WTC11 (cell line): Measurements from ENCODE around the gene FRS3. TPM values are rescaled to one million over a fixed set of nuclear protein-coding genes. Genes with fewer than 3 reads are reported as not detected.

ENCODE experiments used
- ATAC-seq: fragments of 200-7000 bp; cut with Tn5 transposase; 2 replicates; pipeline ENCODE4 v1.10.0; 2021; ENCODE audit warnings: mild to moderate bottlenecking, moderate library complexity
- CTCF ChIA-PET: fragments of 300-600 bp; sonication (Branson Sonifier 250); formaldehyde crosslinking; loops from one replicate; lab custom pipeline; 2021; ENCODE audit warnings: antibody characterized with exemption; lab: Charles Lee
- POLR2A ChIA-PET: fragments of 350-600 bp; sonication (Branson Sonifier 250); formaldehyde crosslinking; loops from one replicate; lab custom pipeline; 2021; ENCODE audit warnings: antibody characterized with exemption; lab: Charles Lee
- DNase-seq: peaks from one replicate; pipeline ENCODE4 v3.0.0; 2021; ENCODE audit warnings: low spot score
- H3K27ac Mint-ChIP-seq: 2 replicates; pipeline ENCODE4 v1.8.0; 2021; ENCODE audit warnings: mixed read lengths
- H3K27me3 Mint-ChIP-seq: 2 replicates; pipeline ENCODE4 v1.8.0; 2021; ENCODE audit warnings: low read depth, mild to moderate bottlenecking, moderate library complexity, mixed read lengths
- H3K36me3 Mint-ChIP-seq: 2 replicates; pipeline ENCODE4 v1.8.0; 2021; ENCODE audit warnings: mixed read lengths
- H3K4me1 Mint-ChIP-seq: 2 replicates; pipeline ENCODE4 v1.8.0; 2022; ENCODE audit warnings: mixed read lengths
- H3K4me3 Mint-ChIP-seq: 2 replicates; pipeline ENCODE4 v1.8.0; 2021; ENCODE audit warnings: mild to moderate bottlenecking, moderate library complexity, mixed read lengths
- H3K9me3 Mint-ChIP-seq: 2 replicates; pipeline ENCODE4 v1.8.0; 2021; ENCODE audit warnings: mixed read lengths
- AR ChIP-seq: fragments of 250-450 bp; sonication (Bioruptor Pico); IDR thresholded peaks from 2 replicates; pipeline ENCODE4 v1.9.0; 2021; ENCODE audit warnings: mild to moderate bottlenecking
- E2F1 ChIP-seq: sonication (generic); formaldehyde crosslinking; IDR thresholded peaks from 2 replicates; pipeline ENCODE4 v1.8.0; 2022; ENCODE audit warnings: mild to moderate bottlenecking, missing genetic modification reagents
- EMX1 ChIP-seq: fragments of 250-450 bp; sonication (Bioruptor Pico); IDR thresholded peaks from 2 replicates; pipeline ENCODE4 v1.8.0; 2021; ENCODE audit warnings: mild to moderate bottlenecking
- ETV6 ChIP-seq: sonication (generic); formaldehyde crosslinking; IDR thresholded peaks from 2 replicates; pipeline ENCODE4 v1.8.1; 2022; ENCODE audit warnings: mild to moderate bottlenecking, missing genetic modification reagents
- FOXK1 ChIP-seq: sonication (generic); formaldehyde crosslinking; IDR thresholded peaks from 2 replicates; pipeline ENCODE4 v1.8.0; 2022; ENCODE audit warnings: mild to moderate bottlenecking, moderate library complexity, missing genetic modification reagents
- HMGA2 ChIP-seq: fragments of 250-450 bp; sonication (Bioruptor Pico); IDR thresholded peaks from 2 replicates; pipeline ENCODE4 v1.4.0; 2021; ENCODE audit warnings: mild to moderate bottlenecking, moderate library complexity
- MYBL2 ChIP-seq: sonication (generic); formaldehyde crosslinking; IDR thresholded peaks from 2 replicates; pipeline ENCODE4 v1.8.1; 2023; ENCODE audit warnings: mild to moderate bottlenecking, moderate library complexity, missing genetic modification reagents
- NFATC4 ChIP-seq: fragments of 250-450 bp; sonication (Bioruptor Pico); IDR thresholded peaks from 2 replicates; pipeline ENCODE4 v1.9.0; 2021; ENCODE audit warnings: mild to moderate bottlenecking
- NFE2L1 ChIP-seq: sonication (generic); formaldehyde crosslinking; IDR thresholded peaks from 2 replicates; pipeline ENCODE4 v1.8.1; 2023; ENCODE audit warnings: missing genetic modification reagents
- OVOL2 ChIP-seq: fragments of 250-450 bp; sonication (Bioruptor Pico); IDR thresholded peaks from 2 replicates; pipeline ENCODE4 v1.9.0; 2021; ENCODE audit warnings: mild to moderate bottlenecking, borderline replicate concordance
- RORB ChIP-seq: fragments of 250-450 bp; sonication (Bioruptor Pico); IDR thresholded peaks from 2 replicates; pipeline ENCODE4 v1.9.0; 2021; ENCODE audit warnings: mild to moderate bottlenecking
- SMAD4 ChIP-seq: sonication (generic); formaldehyde crosslinking; IDR thresholded peaks from 2 replicates; pipeline ENCODE4 v1.8.0; 2022; ENCODE audit warnings: mild to moderate bottlenecking, missing genetic modification reagents
- SP1 ChIP-seq: sonication (generic); formaldehyde crosslinking; conservative IDR thresholded peaks from 2 replicates; pipeline ENCODE4 v1.8.1; 2022; ENCODE audit warnings: missing genetic modification reagents
- TP53 ChIP-seq: sonication (generic); formaldehyde crosslinking; IDR thresholded peaks from 2 replicates; pipeline ENCODE4 v1.8.1; 2023; ENCODE audit warnings: mild to moderate bottlenecking, missing genetic modification reagents
- ZNF512 ChIP-seq: sonication (generic); formaldehyde crosslinking; IDR thresholded peaks from 2 replicates; pipeline ENCODE4 v1.8.1; 2022; ENCODE audit warnings: missing genetic modification reagents, borderline replicate concordance
- ZNF532 ChIP-seq: fragments of 250-450 bp; sonication (Bioruptor Pico); IDR thresholded peaks from 2 replicates; pipeline ENCODE4 v1.9.0; 2021; ENCODE audit warnings: mild to moderate bottlenecking, borderline replicate concordance
- total RNA-seq: library from RNA; stranded (reverse); gene quantifications from 3 replicates; pipeline ENCODE4 v1.2.3, GENCODE V29; 2021
- TF ChIP-seq, protein P1 (sequence below): sonication (generic); formaldehyde crosslinking; IDR thresholded peaks from 2 replicates; pipeline ENCODE4 v1.8.0; 2022; ENCODE audit warnings: missing genetic modification reagents
- TF ChIP-seq, protein P2 (sequence below): sonication (generic); formaldehyde crosslinking; IDR thresholded peaks from 2 replicates; pipeline ENCODE4 v1.8.1; 2023; ENCODE audit warnings: mild to moderate bottlenecking, missing genetic modification reagents
- TF ChIP-seq, protein P3 (sequence below): sonication (generic); formaldehyde crosslinking; IDR thresholded peaks from 2 replicates; pipeline ENCODE4 v1.8.1; 2023; ENCODE audit warnings: mild to moderate bottlenecking, missing genetic modification reagents, moderate library complexity

Gene FRS3
- total RNA-seq, 1 experiment from 2014 or later = 7.8 TPM

- Mint-ChIP-seq H3K4me1 (no peaks in the 10 kb centered on the region), H3K9me3 (no peaks in the 10 kb centered on the region)
- TF ChIP-seq E2F1 (CRISPR knock-in tag) (no peak), ZNF512 (CRISPR knock-in tag) (no peak), AR (CRISPR knock-in tag) (no peak), FOXK1 (CRISPR knock-in tag) (no peak), TP53 (no peak), NFE2L1 (no peak), OVOL2 (CRISPR knock-in tag) (no peak), RORB (CRISPR knock-in tag) (no peak), SMAD4 (no peak)
- TF ChIP-seq, protein P1, sequence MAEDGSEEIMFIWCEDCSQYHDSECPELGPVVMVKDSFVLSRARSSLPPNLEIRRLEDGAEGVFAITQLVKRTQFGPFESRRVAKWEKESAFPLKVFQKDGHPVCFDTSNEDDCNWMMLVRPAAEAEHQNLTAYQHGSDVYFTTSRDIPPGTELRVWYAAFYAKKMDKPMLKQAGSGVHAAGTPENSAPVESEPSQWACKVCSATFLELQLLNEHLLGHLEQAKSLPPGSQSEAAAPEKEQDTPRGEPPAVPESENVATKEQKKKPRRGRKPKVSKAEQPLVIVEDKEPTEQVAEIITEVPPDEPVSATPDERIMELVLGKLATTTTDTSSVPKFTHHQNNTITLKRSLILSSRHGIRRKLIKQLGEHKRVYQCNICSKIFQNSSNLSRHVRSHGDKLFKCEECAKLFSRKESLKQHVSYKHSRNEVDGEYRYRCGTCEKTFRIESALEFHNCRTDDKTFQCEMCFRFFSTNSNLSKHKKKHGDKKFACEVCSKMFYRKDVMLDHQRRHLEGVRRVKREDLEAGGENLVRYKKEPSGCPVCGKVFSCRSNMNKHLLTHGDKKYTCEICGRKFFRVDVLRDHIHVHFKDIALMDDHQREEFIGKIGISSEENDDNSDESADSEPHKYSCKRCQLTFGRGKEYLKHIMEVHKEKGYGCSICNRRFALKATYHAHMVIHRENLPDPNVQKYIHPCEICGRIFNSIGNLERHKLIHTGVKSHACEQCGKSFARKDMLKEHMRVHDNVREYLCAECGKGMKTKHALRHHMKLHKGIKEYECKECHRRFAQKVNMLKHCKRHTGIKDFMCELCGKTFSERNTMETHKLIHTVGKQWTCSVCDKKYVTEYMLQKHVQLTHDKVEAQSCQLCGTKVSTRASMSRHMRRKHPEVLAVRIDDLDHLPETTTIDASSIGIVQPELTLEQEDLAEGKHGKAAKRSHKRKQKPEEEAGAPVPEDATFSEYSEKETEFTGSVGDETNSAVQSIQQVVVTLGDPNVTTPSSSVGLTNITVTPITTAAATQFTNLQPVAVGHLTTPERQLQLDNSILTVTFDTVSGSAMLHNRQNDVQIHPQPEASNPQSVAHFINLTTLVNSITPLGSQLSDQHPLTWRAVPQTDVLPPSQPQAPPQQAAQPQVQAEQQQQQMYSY (CRISPR knock-in tag) = no peak
- TF ChIP-seq, protein P2, sequence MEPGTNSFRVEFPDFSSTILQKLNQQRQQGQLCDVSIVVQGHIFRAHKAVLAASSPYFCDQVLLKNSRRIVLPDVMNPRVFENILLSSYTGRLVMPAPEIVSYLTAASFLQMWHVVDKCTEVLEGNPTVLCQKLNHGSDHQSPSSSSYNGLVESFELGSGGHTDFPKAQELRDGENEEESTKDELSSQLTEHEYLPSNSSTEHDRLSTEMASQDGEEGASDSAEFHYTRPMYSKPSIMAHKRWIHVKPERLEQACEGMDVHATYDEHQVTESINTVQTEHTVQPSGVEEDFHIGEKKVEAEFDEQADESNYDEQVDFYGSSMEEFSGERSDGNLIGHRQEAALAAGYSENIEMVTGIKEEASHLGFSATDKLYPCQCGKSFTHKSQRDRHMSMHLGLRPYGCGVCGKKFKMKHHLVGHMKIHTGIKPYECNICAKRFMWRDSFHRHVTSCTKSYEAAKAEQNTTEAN (CRISPR knock-in tag) = no peak
- TF ChIP-seq, all 79 proteins: peak for 0
- H3K27me3 Mint-ChIP-seq = no peaks in the 10 kb centered on the region
- no peak overlapping the region for H3K4me3 Mint-ChIP-seq
- CTCF ChIA-PET = interaction anchor here (1.0 kb wide), 1 partner anchor 28 kb away, joined by 4 read pairs; no protein-coding TSS in a partner anchor
- ATAC-seq (no peak), DNase-seq (no peak)
- POLR2A ChIA-PET = no interaction called here
- no peaks in the 10 kb centered on the region for H3K36me3 Mint-ChIP-seq
- H3K27ac Mint-ChIP-seq = no peak overlapping the region
These were observed 34.9 kb upstream of the FRS3 start for GRCh38 chr6:41814629-41815028.

- ATAC-seq (no peak), DNase-seq (no peak)
- H3K9me3 Mint-ChIP-seq = no peaks in the 10 kb centered on the region
- no peak overlapping the region for H3K27ac Mint-ChIP-seq
- POLR2A ChIA-PET = no interaction called here
- H3K4me1 Mint-ChIP-seq = no peaks in the 10 kb centered on the region
- no peaks in the 10 kb centered on the region for H3K36me3 Mint-ChIP-seq
- no peaks in the 10 kb centered on the region for H3K27me3 Mint-ChIP-seq
- CTCF ChIA-PET = interaction anchor here (1.0 to 1.2 kb wide), 2 partner anchors 28 to 107 kb away, joined by 3 to 4 read pairs; partner anchors contain the start of genes BYSL and MED20
- no peak overlapping the region for H3K4me3 Mint-ChIP-seq
- TF ChIP-seq MYBL2 (CRISPR knock-in tag) (no peak), E2F1 (CRISPR knock-in tag) (no peak), ETV6 (no peak), ZNF532 (CRISPR knock-in tag) (no peak), NFATC4 (no peak), SP1 (CRISPR knock-in tag) (no peak), HMGA2 (CRISPR knock-in tag) (no peak), EMX1 (CRISPR knock-in tag) (no peak)
- TF ChIP-seq, protein P3, sequence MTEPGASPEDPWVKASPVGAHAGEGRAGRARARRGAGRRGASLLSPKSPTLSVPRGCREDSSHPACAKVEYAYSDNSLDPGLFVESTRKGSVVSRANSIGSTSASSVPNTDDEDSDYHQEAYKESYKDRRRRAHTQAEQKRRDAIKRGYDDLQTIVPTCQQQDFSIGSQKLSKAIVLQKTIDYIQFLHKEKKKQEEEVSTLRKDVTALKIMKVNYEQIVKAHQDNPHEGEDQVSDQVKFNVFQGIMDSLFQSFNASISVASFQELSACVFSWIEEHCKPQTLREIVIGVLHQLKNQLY (CRISPR knock-in tag) = no peak
These were observed 34.3 kb upstream of the FRS3 start for GRCh38 chr6:41813956-41814355.
